ENCODE measurements around the gene TBPL2. TPM values are rescaled to one million over a fixed set of nuclear protein-coding genes. Genes with fewer than 3 reads are reported as not detected.
"Not testable (repeated sequence)": the region's sequence is repeated elsewhere in the genome, so short reads cannot be mapped to it uniquely, and the experiment has no call there.

The TBPL2 gene
- total RNA-seq, 1 donor from 2014 or later, result not detected

GRCh38 chr14:55410876-55411275, 29.5 kb downstream of the TBPL2 start:
- intact Hi-C loops (cut with micrococcal nuclease), result loop anchor here (1.0 to 10.0 kb wide), 4 partner anchors 36 to 174 kb away; partner anchors contain the start of genes FBXO34 and KTN1

DNA sequence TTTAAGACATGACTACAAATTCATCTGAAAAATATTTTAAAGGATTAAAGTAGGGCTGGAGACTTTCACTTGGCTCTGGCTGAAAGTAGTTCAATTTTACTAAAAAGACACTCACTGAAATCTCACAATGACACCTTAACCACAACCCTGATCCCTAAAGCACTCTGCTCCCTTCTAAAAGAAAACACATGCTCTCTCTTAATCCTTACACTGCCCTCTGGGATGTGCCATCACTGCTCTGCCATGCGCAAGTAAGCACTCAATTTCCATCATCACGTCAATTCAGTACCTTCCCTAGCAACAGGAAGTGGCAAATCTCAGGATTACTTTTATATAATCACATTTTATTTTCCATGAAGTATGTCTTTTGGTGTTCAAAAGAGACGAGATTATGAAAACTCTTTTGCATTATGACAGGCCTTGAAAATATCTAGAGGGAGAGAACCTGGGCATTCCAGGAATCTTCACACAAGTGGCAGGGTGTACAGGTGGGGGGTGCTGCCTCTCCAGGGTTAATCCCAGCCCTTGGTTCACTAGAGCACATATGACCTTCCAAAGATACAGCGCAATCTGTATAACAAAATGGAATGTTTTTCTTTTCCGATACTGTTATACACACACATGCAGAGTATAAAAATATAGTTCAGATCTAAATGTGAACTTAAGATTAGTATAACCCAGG, 36.1 kb downstream of the TBPL2 start:
- intact Hi-C loops (cut with micrococcal nuclease), result no loop called here

GRCh38 chr14:55401751-55402150, 38.7 kb downstream of the TBPL2 start:
- intact Hi-C loops (cut with micrococcal nuclease), result no loop called here

GRCh38 chr14:55399852-55400251, 40.6 kb downstream of the TBPL2 start:
- intact Hi-C loops (cut with micrococcal nuclease), result no loop called here

DNA sequence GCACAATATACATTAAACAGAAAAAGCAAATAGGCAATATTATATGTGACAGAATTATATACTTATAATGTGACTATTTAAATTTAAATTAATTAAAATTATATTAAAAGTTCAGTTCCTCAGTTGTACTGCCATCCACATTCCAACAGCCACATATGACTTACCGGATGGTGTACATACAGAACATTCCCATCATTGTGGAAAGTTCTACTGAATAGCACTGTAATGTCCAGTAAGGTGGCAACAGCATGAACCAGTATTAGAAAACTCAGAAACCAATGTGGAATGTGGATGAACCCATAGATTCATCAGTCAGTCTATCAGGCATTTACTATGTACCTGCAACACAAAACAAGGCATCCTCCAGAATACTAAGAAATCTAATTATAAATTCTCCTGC, 41.2 kb downstream of the TBPL2 start:
- intact Hi-C loops (cut with micrococcal nuclease), result no loop called here

DNA sequence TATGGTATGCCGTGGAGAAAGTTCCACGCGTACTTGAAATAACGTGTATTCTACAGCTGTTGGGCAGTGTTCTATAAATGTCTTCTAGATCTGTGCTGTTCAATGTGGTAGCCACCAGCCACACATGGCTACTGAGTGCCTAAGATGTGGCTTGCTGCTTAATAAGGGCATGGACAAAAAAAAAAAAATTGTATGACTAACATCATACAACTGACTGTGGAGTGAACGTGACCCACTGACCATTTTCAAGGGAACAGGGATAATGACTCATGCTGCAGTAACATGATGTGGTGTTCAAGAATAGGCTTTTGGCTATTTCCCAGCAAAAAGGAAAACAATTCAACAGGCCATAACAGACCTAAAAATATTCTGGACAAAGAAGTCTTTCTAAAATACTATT, 41.7 kb downstream of the TBPL2 start:
- intact Hi-C loops (cut with micrococcal nuclease), result no loop called here

DNA sequence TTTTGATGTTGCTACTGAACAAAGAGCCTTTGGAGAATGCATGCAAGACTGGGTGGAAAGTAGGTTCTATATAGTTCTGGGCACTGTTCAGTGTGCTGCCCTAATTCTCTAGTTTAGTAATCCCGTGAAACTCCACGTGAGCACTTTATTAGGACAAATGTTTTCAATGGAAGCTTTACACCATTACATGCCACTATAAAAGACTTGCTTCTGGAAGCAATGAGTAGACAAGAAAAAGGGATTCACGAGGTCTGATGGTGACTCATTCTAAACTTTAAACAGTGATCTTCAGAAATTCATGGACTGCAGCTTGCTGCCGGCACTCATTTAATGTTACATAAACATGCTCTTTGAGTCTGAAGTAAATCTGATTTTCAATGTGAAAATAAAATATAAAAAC, 51.1 kb downstream of the TBPL2 start:
- intact Hi-C loops (cut with micrococcal nuclease), result no loop called here

GRCh38 chr14:55388160-55388559, 52.3 kb downstream of the TBPL2 start:
- intact Hi-C loops (cut with micrococcal nuclease), result no loop called here

GRCh38 chr14:55387121-55387520, 53.3 kb downstream of the TBPL2 start:
- intact Hi-C loops (cut with micrococcal nuclease), result no loop called here

DNA sequence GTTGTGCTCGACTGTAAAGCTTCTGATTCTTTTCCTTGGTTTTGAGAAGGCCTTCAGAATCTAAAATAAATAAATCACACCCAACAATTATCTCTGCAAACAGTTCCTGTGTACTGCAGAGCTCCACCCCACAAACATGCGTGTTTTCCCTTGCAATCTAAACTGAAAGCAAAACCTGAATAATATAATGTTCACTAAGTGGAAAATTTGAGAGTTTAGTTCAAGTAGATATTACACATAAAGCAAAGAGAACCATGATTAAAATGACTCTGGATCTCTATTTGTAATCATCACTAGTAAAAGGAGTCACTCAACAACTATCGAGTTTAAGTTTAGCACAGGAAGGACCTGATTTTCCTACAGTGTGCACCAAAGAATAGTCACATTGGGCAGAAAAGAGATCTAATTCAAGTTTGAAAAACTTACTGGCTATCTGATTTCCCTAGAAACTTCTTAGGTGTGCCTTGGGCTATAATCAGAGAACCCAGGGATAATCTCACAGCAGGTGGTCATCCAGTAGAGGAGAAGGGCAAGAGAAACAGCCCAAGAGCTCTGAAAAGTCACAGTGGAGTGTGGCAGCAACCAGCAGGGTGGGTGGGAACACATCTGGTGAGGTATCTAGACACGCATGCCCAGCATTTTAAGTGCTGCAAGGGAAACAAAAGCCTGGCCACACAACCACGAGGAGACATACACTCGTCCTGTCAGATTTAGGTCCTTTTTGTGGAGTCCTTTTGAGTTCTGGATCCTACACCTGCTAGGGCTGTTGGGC, 54.2 kb downstream of the TBPL2 start:
- intact Hi-C loops (cut with micrococcal nuclease), result no loop called here

GRCh38 chr14:55384536-55384935, 55.9 kb downstream of the TBPL2 start:
- intact Hi-C loops (cut with micrococcal nuclease), result no loop called here

GRCh38 chr14:55383541-55384140, 56.8 kb downstream of the TBPL2 start:
- intact Hi-C loops (cut with micrococcal nuclease), result no loop called here

DNA sequence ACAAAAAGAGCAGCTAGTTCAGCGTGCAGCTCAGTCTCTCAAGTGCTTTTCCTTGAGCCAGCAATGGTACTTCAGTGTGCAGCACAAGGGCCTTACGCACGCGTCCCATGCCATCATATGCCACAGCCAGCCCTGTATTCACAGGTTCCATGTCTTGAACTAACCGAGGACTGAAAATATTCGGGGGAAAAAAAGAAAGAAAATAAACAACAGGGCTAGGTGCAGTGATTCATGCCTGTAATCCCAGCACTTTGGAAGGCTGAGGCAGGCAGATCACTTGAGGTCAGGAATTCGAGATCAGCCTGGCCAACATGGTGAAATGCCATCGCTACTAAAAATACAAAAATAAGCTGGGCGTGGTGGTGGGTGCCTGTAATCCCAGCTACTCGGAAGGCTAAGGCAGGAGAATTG, 57.4 kb downstream of the TBPL2 start:
- intact Hi-C loops (cut with micrococcal nuclease), result not testable (repeated sequence)

GRCh38 chr14:55382483-55382882, 57.9 kb downstream of the TBPL2 start:
- intact Hi-C loops (cut with micrococcal nuclease), result no loop called here

- intact Hi-C loops (cut with micrococcal nuclease), result no loop called here
Observed at GRCh38 chr14:55381561-55381960, 58.9 kb downstream of the TBPL2 start.

GRCh38 chr14:55381040-55381439, 59.4 kb downstream of the TBPL2 start:
- intact Hi-C loops (cut with micrococcal nuclease), result no loop called here

DNA sequence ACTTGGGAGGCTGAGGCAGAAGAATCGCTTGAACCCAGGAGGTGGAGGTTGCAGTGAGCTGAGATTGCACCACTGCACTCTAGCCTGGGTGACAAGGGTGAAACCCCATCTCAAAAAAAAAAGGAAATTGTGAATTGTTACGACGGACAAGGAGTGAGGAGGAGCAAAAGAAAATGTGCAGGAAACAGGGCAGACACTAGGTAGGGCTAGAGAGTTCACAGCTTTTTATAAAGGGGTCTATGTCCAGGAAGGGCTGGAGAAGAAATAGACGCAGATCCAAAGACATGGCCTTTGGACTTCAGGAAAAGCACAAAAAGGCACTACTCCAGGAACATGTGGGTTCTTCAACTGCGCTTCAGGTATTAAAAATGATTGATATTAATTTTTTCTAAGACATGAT, 63.2 kb downstream of the TBPL2 start:
- intact Hi-C loops (cut with micrococcal nuclease), result no loop called here

- intact Hi-C loops (cut with micrococcal nuclease), result loop anchor here (2.0 kb wide), 2 partner anchors 36 to 38 kb away; partner anchors contain the start of gene ATG14
Observed at GRCh38 chr14:55374771-55375170, 65.6 kb downstream of the TBPL2 start.

DNA sequence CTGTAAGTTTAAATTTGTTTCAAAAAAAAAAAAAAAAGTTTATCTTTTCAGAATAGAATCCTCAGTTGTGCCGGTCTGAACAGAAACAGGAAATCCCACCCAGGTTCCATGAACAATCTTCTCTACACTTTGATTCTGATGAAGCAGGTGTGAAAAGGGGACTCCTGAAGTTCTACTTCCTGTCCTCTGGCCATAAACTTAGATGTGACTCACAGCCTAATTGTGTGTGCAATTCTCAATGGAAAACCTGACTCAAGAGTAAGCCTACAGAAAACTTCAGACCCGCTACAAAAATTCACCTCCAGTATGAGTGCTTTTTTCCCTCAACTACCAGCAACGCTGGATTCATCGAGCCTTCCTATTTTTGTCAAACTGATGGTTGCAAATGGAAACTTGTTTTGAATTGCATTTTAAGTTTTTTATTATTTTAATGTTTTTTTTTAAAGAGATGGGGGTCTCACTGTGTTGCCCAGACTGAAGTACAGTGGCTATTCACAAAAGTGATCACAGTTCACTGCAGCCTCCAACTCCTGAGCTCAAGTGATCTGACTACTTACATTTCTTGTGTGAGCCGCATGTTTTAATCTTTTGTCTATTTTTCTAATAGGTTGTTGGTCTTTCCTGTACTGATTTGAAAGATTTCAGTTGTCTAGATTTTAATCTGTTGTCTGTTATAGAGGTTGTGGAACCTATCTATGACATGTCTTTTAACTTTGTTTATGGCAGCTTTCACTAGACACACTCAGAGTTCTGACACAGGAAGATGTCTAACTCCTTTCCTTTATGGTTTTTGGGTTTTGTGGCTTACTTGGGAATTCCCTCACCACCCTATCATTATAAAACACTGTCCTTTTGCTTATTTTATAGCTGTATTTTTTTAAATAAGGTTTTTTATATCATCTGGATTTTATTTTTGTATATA, 66.4 kb downstream of the TBPL2 start:
- intact Hi-C loops (cut with micrococcal nuclease), result loop anchor here (2.0 kb wide), 2 partner anchors 37 kb away; partner anchors contain the start of gene ATG14

GRCh38 chr14:55372825-55373224, 67.6 kb downstream of the TBPL2 start:
- intact Hi-C loops (cut with micrococcal nuclease), result no loop called here

DNA sequence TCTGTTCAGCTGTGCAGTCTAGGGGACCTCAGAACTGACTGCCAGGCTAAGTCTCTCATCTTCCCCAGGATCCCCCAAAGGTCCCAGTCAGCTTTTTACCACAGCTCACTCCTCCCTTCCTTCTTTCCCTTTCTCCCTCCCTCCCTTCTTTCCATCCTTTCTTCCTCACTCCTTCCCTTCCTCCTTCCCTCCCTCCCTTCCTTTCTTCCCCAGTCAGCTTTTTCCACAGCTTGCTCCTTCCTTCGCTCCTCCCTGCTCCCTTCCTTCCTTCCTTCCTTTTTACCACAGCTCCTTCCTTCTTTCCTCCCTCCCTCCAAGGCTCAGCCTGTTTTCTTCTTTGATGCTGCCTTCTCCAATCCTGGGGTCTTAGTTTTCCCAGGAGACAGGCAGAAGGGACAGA, 68.0 kb downstream of the TBPL2 start:
- intact Hi-C loops (cut with micrococcal nuclease), result no loop called here
